Omental fat pad (tissue), 4 donors: ENCODE measurements around the gene EIPR1. TPM values are rescaled to one million over a fixed set of nuclear protein-coding genes. Genes with fewer than 3 reads are reported as not detected.
A peak's percentile ranks its signal among the peaks of the same experiment; 100 is the strongest.
"Not testable (repeated sequence)": the region's sequence is repeated elsewhere in the genome, so short reads cannot be mapped to it uniquely, and the experiment has no call there.

ENCODE experiments used
- ATAC-seq: fragments of 150-250 bp; one replicate; pipeline ENCODE4 v1.9.1; 2016; ENCODE audit warnings: mild to moderate bottlenecking, moderate library complexity; ENCODE audit not compliant: low FRiP score
- DNase-seq: peaks from one replicate; pipeline ENCODE4 v3.0.0-alpha.2; 2019; ENCODE audit warnings: low spot score
- total RNA-seq, 4 donors: library from RNA; depleted of rRNA; stranded (reverse); fragments of >200 nt; gene quantifications; one replicate each; pipeline ENCODE4 v1.1.0, GENCODE V29; 2016
- TF ChIP-seq, protein P1 (sequence below), 3 donors: fragments of 450-650 bp; IDR thresholded peaks; one replicate each; pipeline ENCODE4 v1.5.1; 2016 to 2017; ENCODE audit warnings: antibody characterized with exemption in 3 of 3, mild to moderate bottlenecking in 3 of 3, moderate library complexity in 2 of 3

EIPR1 gene
- total RNA-seq, 4 donors from 2014 or later, result 18.5 to 29.8 (median 21.5) TPM

DNA sequence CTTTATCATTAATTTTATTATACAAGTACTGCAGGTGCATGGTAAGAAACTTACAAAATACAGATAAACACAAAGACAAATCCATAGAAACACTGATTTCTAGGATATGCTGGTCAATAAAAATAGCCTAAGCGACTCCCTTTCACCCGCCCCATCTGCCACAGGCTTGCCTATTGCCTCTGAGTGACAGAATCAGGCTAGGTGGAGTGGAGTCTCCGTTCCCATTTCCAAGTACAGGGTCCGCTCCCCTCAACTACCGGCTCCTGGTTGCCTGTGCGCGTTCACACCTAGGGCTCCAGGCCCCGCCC lies 1.7 kb upstream of the EIPR1 start:
- DNase-seq, result no peak
- ATAC-seq, result no peak
- TF ChIP-seq, protein P1, sequence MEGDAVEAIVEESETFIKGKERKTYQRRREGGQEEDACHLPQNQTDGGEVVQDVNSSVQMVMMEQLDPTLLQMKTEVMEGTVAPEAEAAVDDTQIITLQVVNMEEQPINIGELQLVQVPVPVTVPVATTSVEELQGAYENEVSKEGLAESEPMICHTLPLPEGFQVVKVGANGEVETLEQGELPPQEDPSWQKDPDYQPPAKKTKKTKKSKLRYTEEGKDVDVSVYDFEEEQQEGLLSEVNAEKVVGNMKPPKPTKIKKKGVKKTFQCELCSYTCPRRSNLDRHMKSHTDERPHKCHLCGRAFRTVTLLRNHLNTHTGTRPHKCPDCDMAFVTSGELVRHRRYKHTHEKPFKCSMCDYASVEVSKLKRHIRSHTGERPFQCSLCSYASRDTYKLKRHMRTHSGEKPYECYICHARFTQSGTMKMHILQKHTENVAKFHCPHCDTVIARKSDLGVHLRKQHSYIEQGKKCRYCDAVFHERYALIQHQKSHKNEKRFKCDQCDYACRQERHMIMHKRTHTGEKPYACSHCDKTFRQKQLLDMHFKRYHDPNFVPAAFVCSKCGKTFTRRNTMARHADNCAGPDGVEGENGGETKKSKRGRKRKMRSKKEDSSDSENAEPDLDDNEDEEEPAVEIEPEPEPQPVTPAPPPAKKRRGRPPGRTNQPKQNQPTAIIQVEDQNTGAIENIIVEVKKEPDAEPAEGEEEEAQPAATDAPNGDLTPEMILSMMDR (IDR thresholded peaks at IDR 0.05), result no peak

DNA sequence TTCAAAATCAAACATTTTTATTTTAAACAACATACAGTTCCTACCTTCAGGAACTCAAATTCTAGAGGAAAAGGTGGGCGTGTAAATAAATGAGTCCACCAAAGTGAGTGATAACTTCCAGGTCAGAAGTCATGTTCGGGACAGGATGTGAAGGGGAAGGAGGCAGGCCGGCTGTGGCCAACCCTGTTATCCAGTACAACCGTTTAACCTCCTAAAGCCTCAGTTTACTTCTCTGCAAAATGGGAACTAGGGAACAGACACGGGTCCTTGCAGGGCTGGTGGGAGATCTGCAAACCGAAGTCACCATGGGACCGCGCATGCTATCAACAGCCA lies 373 bp downstream of the EIPR1 start:
- no peak for DNase-seq

DNA sequence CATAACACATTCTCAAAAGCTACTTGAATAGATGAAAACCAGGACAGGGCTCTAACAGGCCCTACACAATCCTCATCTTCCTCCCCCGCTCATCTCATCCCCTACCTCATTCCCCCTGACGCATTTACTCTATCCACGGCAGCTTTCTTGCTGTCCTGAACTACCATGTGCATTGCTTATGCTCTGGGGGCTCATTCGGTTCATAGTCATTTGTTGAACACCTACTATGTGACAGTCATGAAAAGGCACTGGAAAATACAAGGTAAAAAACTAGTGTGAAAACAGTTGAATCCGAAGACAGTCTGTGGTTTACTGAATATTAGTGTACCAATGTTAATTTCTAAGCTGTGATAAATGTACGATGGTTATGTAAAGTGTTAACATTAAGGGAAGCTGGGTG lies 797 bp downstream of the EIPR1 start:
- ATAC-seq (no peak), DNase-seq (no peak)
- TF ChIP-seq, protein P1 (IDR thresholded peaks at IDR 0.05), result no peak

More for the DNA sequence above, 373 bp downstream of the EIPR1 start:
- TF ChIP-seq, protein P1 (IDR thresholded peaks at IDR 0.05), result no peak
- ATAC-seq, result peak; percentile 3

DNA sequence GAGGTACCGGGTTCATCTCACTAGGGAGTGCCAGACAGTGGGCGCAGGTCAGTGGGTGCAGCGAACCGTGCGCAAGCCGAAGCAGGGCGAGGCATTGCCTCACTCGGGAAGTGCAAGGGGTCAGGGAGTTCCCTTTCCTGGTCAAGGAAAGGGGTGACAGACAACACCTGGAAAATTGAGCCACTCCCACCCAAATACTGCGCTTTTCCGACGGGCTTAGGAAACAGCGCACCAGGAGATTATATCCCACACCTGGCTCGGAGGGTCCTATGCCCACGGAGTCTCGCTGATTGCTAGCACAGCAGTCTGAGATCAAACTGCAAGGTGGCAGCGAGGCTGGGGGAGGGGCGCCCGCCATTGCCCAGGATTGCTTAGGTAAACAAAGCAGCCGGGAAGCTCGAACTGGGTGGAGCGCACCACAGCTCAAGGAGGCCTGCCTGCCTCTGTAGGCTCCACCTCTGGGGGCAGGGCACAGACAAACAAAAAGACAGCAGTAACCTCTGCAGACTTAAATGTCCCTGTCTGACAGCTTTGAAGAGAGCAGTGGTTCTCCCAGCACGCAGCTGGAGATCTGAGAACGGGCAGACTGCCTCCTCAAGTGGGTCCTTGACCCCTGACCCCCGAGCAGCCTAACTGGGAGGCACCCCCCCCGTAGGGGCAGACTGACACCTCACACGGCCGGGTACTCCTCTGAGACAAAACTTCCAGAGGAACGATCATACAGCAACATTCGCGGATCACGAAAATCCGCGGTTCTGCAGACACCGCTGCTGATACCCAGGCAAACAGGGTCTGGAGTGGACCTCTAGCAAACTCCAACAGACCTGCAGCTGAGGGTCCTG lies 8.1 kb downstream of the EIPR1 start:
- ATAC-seq, DNase-seq: not testable (repeated sequence)

DNA sequence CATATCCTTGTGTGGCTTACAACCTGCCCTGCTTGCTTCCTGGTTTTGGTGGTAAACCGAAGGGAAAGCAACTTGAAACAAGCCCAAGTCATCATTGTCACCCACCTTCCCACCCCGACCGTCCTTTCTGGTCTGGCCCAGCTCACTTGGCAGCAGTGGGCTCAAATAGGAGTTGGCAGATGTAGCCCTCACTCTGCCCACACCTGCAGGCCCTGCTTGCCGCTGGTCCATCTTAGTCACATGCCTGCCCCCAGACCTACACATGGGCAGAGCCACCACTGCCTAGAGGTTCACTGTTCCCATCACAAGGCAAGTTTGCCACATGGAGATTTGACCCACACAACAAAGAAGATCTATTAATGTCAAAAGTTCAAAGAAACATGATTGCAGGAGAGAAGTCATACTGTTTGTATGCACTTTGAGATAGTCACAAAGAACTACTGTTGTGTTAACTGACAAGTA lies 9.3 kb downstream of the EIPR1 start:
- ATAC-seq (no peak), DNase-seq (no peak)
- TF ChIP-seq, protein P1 (IDR thresholded peaks at IDR 0.05), result no peak

DNA sequence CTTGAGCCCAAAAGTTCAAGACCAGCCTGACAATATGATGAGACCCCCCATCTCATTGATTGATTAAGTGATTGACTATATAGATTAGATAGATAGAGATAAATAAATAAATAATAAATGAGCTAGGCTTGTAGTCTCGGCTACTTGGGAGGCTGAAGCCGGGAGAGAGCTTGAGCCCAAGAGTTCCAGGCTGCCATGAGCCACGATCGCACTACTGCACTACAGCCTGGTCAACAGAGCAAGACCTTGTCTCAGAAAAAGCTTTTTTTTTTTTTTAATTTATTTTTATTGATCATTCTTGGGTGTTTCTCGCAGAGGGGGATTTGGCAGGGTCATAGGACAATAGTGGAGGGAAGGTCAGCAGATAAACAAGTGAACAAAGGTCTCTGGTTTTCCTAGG lies 12.4 kb downstream of the EIPR1 start:
- DNase-seq (no peak), ATAC-seq (no peak)
- TF ChIP-seq, protein P1 (IDR thresholded peaks at IDR 0.05), result no peak

DNA sequence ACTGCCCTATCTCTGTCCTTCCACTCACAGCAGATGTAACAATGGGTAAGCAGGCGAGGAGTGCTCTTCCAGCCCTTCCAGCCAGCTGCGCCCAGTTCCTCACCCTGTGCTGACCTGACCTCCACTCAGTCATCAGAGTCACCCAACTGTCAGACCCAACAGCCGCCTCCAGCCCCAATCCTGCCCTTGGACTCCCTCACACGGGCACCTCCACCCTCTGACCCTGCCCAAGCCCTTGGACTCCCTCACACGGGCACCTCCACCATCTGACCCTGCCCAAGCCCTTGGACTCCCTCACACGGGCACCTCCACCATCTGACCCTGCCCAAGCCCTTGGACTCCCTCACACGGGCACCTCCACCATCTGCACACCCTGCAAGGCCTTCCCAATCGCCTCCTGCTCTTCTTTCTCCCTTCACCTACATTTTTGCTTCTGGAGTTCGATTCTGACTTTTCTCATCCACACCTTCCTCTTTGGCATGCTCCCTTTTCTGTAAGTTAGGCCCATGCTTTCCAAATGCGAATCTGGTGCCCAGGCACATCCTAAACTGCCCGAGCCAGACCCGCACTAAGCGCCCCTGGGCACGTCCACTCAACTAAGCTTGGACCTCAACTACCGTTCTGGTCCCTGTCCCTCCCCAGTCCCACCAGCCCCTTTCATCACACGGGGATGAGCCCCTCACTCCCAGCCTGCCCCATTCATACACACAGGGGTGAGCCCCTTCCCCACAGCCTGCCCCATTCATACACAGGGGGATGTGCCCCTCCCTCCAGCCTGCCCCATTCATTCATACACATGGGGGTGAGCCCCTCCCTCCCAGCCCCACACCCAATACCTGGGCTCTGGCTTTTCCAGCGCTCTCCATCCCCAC lies 15.9 kb downstream of the EIPR1 start:
- DNase-seq, result no peak
- ATAC-seq, result no peak
- TF ChIP-seq, protein P1 (IDR thresholded peaks at IDR 0.05), result no peak
